Stomach (tissue), 9 donors: ENCODE measurements around the gene PCDHGB4. TPM values are rescaled to one million over a fixed set of nuclear protein-coding genes. Genes with fewer than 3 reads are reported as not detected.
A peak's percentile ranks its signal among the peaks of the same experiment; 100 is the strongest.

ENCODE experiments used
- DNase-seq, 2 donors: peaks; one replicate each; pipeline versions ENCODE4 v3.0.0 to v3.0.0-alpha.2; 2013 to 2019
- H3K27ac ChIP-seq, 5 donors: fragments of 200-600 bp in 4 of 5; sonication (generic) in 4 of 5; one replicate each; pipeline ENCODE4 v1.5.1; 2013 to 2019; ENCODE audit warnings: mild to moderate bottlenecking in 1 of 5, moderate library complexity in 1 of 5
- H3K27me3 ChIP-seq, 3 donors: fragments of 200-600 bp; sonication (generic); one replicate each; pipeline ENCODE4 v1.5.1; 2017 to 2019; ENCODE audit warnings: mixed run types in 1 of 3
- H3K36me3 ChIP-seq, 4 donors: fragments of 200-600 bp; sonication (generic); 1 replicate in 3 of 4; 2 replicates in 1 of 4; pipeline ENCODE4 v1.5.1; 2016 to 2019
- H3K4me1 ChIP-seq, 4 donors: fragments of 200-600 bp; sonication (generic); one replicate each; pipeline ENCODE4 v1.5.1; 2016 to 2019
- H3K4me3 ChIP-seq, 4 donors: fragments of 200-600 bp; sonication (generic) in 3 of 4; one replicate each; pipeline ENCODE4 v1.5.1; 2016 to 2019; ENCODE audit warnings: mild to moderate bottlenecking in 1 of 4
- H3K9me3 ChIP-seq, 4 donors: fragments of 200-600 bp; sonication (generic); one replicate each; pipeline ENCODE4 v1.5.1; 2016 to 2019
- EP300 ChIP-seq: sonication (generic); formaldehyde crosslinking; IDR thresholded peaks from one replicate; pipeline ENCODE4 v1.6.1; 2017; ENCODE audit warnings: antibody characterized with exemption
- POLR2A ChIP-seq, 4 donors: fragments of 450-650 bp; IDR thresholded peaks; one replicate each; pipeline ENCODE4 v1.6.1; 2016; ENCODE audit warnings: antibody characterized with exemption in 4 of 4, control low read depth in 2 of 4, mild to moderate bottlenecking in 1 of 4, moderate library complexity in 1 of 4
- POLR2AphosphoS5 ChIP-seq, 3 donors: sonication (generic); formaldehyde crosslinking; IDR thresholded peaks; one replicate each; pipeline ENCODE4 v1.6.1; 2016; ENCODE audit warnings: antibody characterized with exemption in 3 of 3
- WGBS, 5 donors: extraction: QIAGEN DNeasy Blood & Tissue Kit in 3 of 5; methylation state at CpG; one replicate each; pipeline versions ENCODE4 v1.1.5 to v1.1.7; 2013 to 2018; 5-methylcytosine and 5-hydroxymethylcytosine counted together
- intact Hi-C: fragments of 100-400 bp; cut with DNase I; formaldehyde crosslinking; loops from one replicate; pipeline ENCODE4 v1.15.1; 2023; ENCODE audit warnings: low total_unique reads
- polyA plus RNA-seq, 3 donors: library from polyadenylated mRNA; stranded (reverse); fragments of 200-250 nt; gene quantifications; one replicate each; pipeline ENCODE4 v1.2.3, GENCODE V29; 2013
- total RNA-seq, 5 donors: library from RNA; depleted of rRNA; stranded (reverse); fragments of >200 nt; gene quantifications; one replicate each; pipeline versions ENCODE4 v1.1.0 to v1.2.3, GENCODE V29; 2014 to 2016
- TF ChIP-seq, protein P1 (sequence below), 7 experiments: fragments of 450-650 bp in 4 of 7; fragments of 200-600 bp in 3 of 7; sonication (generic) in 3 of 7; IDR thresholded peaks; one replicate each; pipeline ENCODE4 v1.5.1; 2016 to 2019; ENCODE audit warnings: antibody characterized with exemption in 7 of 7, control low read depth in 2 of 7, mild to moderate bottlenecking in 1 of 7
- donor health status: healthy with polysubstance abuse.
- donor health status: Bipolar disorder and iron deficiency.
- donor health status: healthy.

The PCDHGB4 gene
- total and polyA plus RNA-seq, 8 donors: 0.12 to 12.1 (median 0.45) TPM; not detected in 1

GRCh38 chr5:141417494-141418172, 30.1 kb downstream of the PCDHGB4 start, which contains the start of gene PCDHGB7:
Gene PCDHGB7, plus strand, starts transcription at chr5:141417677. Its CDS starts 183 bp downstream, at chr5:141417860.
- peaks cover 0 to 41% (median 9%) of the 10 kb centered on the region in 4 donors for H3K4me1 ChIP-seq
- peak; percentile 63 to 83 for DNase-seq
- intact Hi-C loops: loop anchor here (10.0 kb wide), 1 partner anchor 107 kb away; no protein-coding TSS in a partner anchor
- peak within 1 kb of the TSS; percentile 31 to 49 (median 40) for H3K4me3 ChIP-seq
- H3K9me3 ChIP-seq: peaks cover 67 to 99% (median 94%) of the 10 kb centered on the region in 4 donors
- 7 to 15% (median 12%) methylated on average over 41 to 46 of the region's 47 CpGs for WGBS, 5 donors
- TF ChIP-seq, protein P1, sequence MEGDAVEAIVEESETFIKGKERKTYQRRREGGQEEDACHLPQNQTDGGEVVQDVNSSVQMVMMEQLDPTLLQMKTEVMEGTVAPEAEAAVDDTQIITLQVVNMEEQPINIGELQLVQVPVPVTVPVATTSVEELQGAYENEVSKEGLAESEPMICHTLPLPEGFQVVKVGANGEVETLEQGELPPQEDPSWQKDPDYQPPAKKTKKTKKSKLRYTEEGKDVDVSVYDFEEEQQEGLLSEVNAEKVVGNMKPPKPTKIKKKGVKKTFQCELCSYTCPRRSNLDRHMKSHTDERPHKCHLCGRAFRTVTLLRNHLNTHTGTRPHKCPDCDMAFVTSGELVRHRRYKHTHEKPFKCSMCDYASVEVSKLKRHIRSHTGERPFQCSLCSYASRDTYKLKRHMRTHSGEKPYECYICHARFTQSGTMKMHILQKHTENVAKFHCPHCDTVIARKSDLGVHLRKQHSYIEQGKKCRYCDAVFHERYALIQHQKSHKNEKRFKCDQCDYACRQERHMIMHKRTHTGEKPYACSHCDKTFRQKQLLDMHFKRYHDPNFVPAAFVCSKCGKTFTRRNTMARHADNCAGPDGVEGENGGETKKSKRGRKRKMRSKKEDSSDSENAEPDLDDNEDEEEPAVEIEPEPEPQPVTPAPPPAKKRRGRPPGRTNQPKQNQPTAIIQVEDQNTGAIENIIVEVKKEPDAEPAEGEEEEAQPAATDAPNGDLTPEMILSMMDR (IDR thresholded peaks at IDR 0.05): peak in 5 of 7 experiments; percentile 8 to 52 (median 22)
- peak within 1 kb of the TSS in 2 of 5 donors; percentile 17 to 49 for H3K27ac ChIP-seq
- peaks cover 0 to 85% (median 23%) of the 10 kb centered on the region in 3 donors for H3K27me3 ChIP-seq
- peaks cover 0 to 18% (median 2%) of the 10 kb centered on the region in 4 donors for H3K36me3 ChIP-seq

- intact Hi-C loops: loop anchor here (10.0 kb wide), 1 partner anchor 106 kb away; no protein-coding TSS in a partner anchor
- H3K27me3 ChIP-seq: peaks cover 0 to 77% (median 24%) of the 10 kb centered on the region in 3 donors
These were observed 31.8 kb downstream of the PCDHGB4 start for GRCh38 chr5:141419074-141419880.

DNA sequence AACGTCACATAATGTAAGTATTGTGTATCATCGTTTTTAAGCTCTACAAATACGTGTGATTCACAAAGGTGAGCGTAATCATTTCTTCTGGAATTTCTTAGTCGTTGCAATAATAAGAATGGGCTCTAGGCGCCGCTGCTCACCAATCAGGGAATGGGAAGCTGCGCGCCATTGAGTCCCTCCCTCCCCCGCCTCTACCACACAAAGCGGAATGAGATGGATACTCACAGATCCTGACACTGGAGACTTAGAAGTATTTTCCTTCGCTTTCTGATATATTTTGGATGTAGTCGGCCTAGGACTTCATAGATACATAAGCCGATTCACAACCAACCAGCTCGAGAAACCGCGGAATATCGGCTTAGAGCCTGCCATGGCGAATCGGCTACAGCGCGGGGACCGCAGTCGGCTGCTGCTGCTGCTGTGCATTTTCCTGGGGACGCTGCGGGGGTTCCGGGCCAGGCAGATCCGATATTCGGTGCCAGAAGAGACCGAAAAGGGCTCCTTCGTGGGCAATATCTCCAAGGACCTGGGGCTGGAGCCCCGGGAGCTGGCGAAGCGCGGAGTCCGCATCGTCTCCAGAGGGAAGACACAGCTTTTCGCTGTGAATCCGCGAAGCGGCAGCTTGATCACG, 33.5 kb downstream of the PCDHGB4 start, which contains the start of gene PCDHGA11:
Gene PCDHGA11, plus strand, starts transcription at position 197 of the 634 bp plus-strand sequence. Its CDS starts 177 bp downstream, at position 374.
- H3K4me1 ChIP-seq: peaks cover 0 to 29% (median 9%) of the 10 kb centered on the region in 4 donors
- WGBS, 5 donors: 9 to 17% (median 11%) methylated on average over 35 to 42 of the region's 42 CpGs
- no peak within 1 kb of the TSS for H3K27ac ChIP-seq
- TF ChIP-seq, protein P1 (IDR thresholded peaks at IDR 0.05): peak in 1 of 7 experiments; percentile 23
- TF ChIP-seq EP300: no peak
- peaks cover 61 to 100% (median 96%) of the 10 kb centered on the region in 4 donors for H3K9me3 ChIP-seq
- H3K27me3 ChIP-seq: peaks cover 0 to 72% (median 20%) of the 10 kb centered on the region in 3 donors
- intact Hi-C loops: no loop called here
- peak within 1 kb of the TSS; percentile 9 to 35 (median 23) for H3K4me3 ChIP-seq
- H3K36me3 ChIP-seq: peaks cover 0 to 25% (median under 1%) of the 10 kb centered on the region in 4 donors
- DNase-seq: peak in 1 of 2 donors; percentile 60

More at GRCh38 chr5:141419074-141419880, 31.8 kb downstream of the PCDHGB4 start:
- no peak overlapping the region for H3K4me3 ChIP-seq
- H3K27ac ChIP-seq: no peak overlapping the region
- H3K9me3 ChIP-seq: peaks cover 65 to 99% (median 94%) of the 10 kb centered on the region in 4 donors
- peaks cover 0 to 20% (median 0%) of the 10 kb centered on the region in 4 donors for H3K36me3 ChIP-seq
- no peak for DNase-seq
- TF ChIP-seq EP300 (no peak), POLR2AphosphoS5 (IDR thresholded peaks at IDR 0.05) (no peak), POLR2A (IDR thresholded peaks at IDR 0.05) (no peak)
- TF ChIP-seq, protein P1 (IDR thresholded peaks at IDR 0.05): no peak
- 25 to 33% (median 28%) methylated on average over 54 to 74 of the region's 74 CpGs for WGBS, 5 donors
- peaks cover 0 to 34% (median 9%) of the 10 kb centered on the region in 4 donors for H3K4me1 ChIP-seq

GRCh38 chr5:141421489-141421855, 34.0 kb downstream of the PCDHGB4 start:
- no peak for DNase-seq
- intact Hi-C loops: no loop called here
- H3K36me3 ChIP-seq: peaks cover 0 to 29% (median 3%) of the 10 kb centered on the region in 4 donors
- H3K9me3 ChIP-seq: peaks cover 66 to 100% (median 97%) of the 10 kb centered on the region in 4 donors
- peaks cover 0 to 75% (median 20%) of the 10 kb centered on the region in 3 donors for H3K27me3 ChIP-seq
- no peak for TF ChIP-seq EP300
- no peak for TF ChIP-seq POLR2AphosphoS5 (IDR thresholded peaks at IDR 0.05)
- TF ChIP-seq, protein P1 (IDR thresholded peaks at IDR 0.05): no peak
- TF ChIP-seq POLR2A (IDR thresholded peaks at IDR 0.05): no peak
- peak overlapping the region; percentile 9 to 35 (median 23) for H3K4me3 ChIP-seq
- no peak overlapping the region for H3K27ac ChIP-seq
- H3K4me1 ChIP-seq: peaks cover 0 to 29% (median 9%) of the 10 kb centered on the region in 4 donors
- 9 to 15% (median 10%) methylated on average over 13 of the region's 13 CpGs for WGBS, 5 donors
